HCT116 (cell line): ENCODE measurements around the gene ADM5.

Experiments used
- EGR1 ChIP-seq: IDR thresholded peaks from 2 replicates; pipeline ENCODE4 v1.6.1; 2012; ENCODE audit warnings: low read depth
- ELF1 ChIP-seq: IDR thresholded peaks from 2 replicates; pipeline ENCODE4 v1.6.1; 2012; ENCODE audit warnings: low read depth, borderline replicate concordance
- EZH2 ChIP-seq: fragments of 200-600 bp; sonication (generic); IDR thresholded peaks from 2 replicates; pipeline ENCODE4 v1.6.1; 2017; ENCODE audit warnings: antibody characterized with exemption, mixed run types
- JUND ChIP-seq: IDR thresholded peaks from 2 replicates; pipeline ENCODE4 v1.6.1; 2012
- POLR2A ChIP-seq: IDR thresholded peaks from 2 replicates; pipeline ENCODE4 v1.7.0; 2011; ENCODE audit warnings: borderline replicate concordance; ENCODE audit not compliant: insufficient read depth, insufficient read length; ENCODE audit errors: extremely low read depth
- POLR2AphosphoS5 ChIP-seq: IDR thresholded peaks from 2 replicates; pipeline ENCODE4 v1.6.1; 2011; ENCODE audit warnings: mild to moderate bottlenecking, low read depth, low read length, moderate library complexity
- SIN3A ChIP-seq: IDR thresholded peaks from 2 replicates; pipeline ENCODE4 v1.6.1; 2012; ENCODE audit warnings: low read depth
- TCF7L2 ChIP-seq: IDR thresholded peaks from 2 replicates; pipeline ENCODE4 v1.7.0; 2011; ENCODE audit warnings: borderline replicate concordance, inconsistent platforms; ENCODE audit not compliant: insufficient read depth, insufficient read length; ENCODE audit errors: extremely low read depth
- ZNF274 ChIP-seq: fragments of 200-500 bp; sonication (Bioruptor generic); IDR thresholded peaks from 2 replicates; pipeline ENCODE4 v1.6.1; 2014; ENCODE audit warnings: mild to moderate bottlenecking, low read depth, low read length, inconsistent platforms
- TF ChIP-seq, protein P1 (sequence below), 3 experiments: fragments of 200-600 bp in 1 of 3; sonication (generic) in 1 of 3; IDR thresholded peaks in 2 of 3; conservative IDR thresholded peaks in 1 of 3; 2 replicates each; pipeline ENCODE4 v1.5.1; 2012 to 2017; ENCODE audit warnings: low read depth in 2 of 3, low read length in 2 of 3, antibody characterized with exemption in 1 of 3, borderline replicate concordance in 1 of 3, control low read depth in 1 of 3, mild to moderate bottlenecking in 1 of 3, mixed read lengths in 1 of 3, mixed run types in 1 of 3, moderate library complexity in 1 of 3; ENCODE audit not compliant: insufficient read depth in 1 of 3
- TF ChIP-seq, protein P2 (sequence below): IDR thresholded peaks from 2 replicates; pipeline ENCODE4 v1.6.1; 2011; ENCODE audit warnings: mild to moderate bottlenecking, low read length, moderate library complexity; ENCODE audit not compliant: insufficient replicate concordance; ENCODE audit errors: extremely low read depth
- TF ChIP-seq, protein P3 (sequence below): IDR thresholded peaks from 2 replicates; pipeline ENCODE4 v1.6.1; 2012; ENCODE audit warnings: low read depth
- TF ChIP-seq, protein P4 (sequence below): IDR thresholded peaks from 2 replicates; pipeline ENCODE4 v1.6.1; 2012
- TF ChIP-seq, protein P5 (sequence below): IDR thresholded peaks from 2 replicates; pipeline ENCODE4 v1.6.1; 2012

DNA sequence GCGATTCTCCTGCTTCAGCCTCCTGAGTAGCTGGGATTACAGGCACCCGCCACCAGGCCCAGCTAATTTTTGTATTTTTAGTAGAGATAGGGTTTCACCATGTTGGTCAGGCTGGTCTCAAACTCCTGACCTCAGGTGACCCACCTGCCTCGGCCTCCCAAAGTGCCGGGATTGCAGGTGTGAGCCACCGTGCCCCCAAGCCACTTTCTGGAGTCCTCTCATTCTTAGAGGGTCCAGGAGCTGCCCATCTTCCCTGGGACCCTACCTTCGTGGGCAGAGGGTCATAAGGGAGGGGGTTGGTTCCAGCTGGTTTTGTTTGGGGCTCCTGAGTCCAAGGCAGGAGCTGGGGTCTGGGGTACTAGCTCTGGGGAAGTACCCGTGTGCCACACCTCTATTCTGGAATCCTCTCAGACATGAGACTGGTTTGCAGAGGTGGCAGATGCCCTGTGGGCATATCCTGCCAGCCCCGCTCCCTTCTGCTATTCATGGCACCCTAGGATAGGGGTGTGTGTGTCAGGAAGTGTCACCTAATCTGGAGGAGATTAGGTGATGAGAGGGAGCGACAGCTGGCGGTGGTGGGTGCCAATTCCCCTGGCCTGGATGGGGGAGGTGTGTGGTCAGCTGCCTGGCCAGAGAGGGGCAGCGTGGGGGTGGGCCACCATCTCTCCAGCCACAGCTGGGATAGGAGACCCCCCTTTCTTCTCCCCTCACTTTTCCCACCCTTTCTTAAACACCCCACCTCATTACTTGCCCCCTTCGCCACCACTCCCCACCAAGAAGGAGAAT, 10.2 kb upstream of the ADM5 start:
- TF ChIP-seq, protein P1, sequence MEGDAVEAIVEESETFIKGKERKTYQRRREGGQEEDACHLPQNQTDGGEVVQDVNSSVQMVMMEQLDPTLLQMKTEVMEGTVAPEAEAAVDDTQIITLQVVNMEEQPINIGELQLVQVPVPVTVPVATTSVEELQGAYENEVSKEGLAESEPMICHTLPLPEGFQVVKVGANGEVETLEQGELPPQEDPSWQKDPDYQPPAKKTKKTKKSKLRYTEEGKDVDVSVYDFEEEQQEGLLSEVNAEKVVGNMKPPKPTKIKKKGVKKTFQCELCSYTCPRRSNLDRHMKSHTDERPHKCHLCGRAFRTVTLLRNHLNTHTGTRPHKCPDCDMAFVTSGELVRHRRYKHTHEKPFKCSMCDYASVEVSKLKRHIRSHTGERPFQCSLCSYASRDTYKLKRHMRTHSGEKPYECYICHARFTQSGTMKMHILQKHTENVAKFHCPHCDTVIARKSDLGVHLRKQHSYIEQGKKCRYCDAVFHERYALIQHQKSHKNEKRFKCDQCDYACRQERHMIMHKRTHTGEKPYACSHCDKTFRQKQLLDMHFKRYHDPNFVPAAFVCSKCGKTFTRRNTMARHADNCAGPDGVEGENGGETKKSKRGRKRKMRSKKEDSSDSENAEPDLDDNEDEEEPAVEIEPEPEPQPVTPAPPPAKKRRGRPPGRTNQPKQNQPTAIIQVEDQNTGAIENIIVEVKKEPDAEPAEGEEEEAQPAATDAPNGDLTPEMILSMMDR (IDR thresholded peaks at IDR 0.05 in 2 of 3, conservative IDR thresholded peaks at IDR 0.05 in 1 of 3; ENCODE audit: borderline replicate concordance in 1 of 3, insufficient read depth in 1 of 3, low read depth in 2 of 3, low read length in 2 of 3) = no peak
- TF ChIP-seq EZH2 (no peak), POLR2A (no peak), JUND (no peak), SIN3A (no peak), ELF1 (no peak), POLR2AphosphoS5 (no peak), TCF7L2 (no peak), ZNF274 (no peak), EGR1 (no peak)
- TF ChIP-seq, protein P2, sequence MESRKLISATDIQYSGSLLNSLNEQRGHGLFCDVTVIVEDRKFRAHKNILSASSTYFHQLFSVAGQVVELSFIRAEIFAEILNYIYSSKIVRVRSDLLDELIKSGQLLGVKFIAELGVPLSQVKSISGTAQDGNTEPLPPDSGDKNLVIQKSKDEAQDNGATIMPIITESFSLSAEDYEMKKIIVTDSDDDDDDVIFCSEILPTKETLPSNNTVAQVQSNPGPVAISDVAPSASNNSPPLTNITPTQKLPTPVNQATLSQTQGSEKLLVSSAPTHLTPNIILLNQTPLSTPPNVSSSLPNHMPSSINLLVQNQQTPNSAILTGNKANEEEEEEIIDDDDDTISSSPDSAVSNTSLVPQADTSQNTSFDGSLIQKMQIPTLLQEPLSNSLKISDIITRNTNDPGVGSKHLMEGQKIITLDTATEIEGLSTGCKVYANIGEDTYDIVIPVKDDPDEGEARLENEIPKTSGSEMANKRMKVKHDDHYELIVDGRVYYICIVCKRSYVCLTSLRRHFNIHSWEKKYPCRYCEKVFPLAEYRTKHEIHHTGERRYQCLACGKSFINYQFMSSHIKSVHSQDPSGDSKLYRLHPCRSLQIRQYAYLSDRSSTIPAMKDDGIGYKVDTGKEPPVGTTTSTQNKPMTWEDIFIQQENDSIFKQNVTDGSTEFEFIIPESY = no peak
- TF ChIP-seq, protein P3, sequence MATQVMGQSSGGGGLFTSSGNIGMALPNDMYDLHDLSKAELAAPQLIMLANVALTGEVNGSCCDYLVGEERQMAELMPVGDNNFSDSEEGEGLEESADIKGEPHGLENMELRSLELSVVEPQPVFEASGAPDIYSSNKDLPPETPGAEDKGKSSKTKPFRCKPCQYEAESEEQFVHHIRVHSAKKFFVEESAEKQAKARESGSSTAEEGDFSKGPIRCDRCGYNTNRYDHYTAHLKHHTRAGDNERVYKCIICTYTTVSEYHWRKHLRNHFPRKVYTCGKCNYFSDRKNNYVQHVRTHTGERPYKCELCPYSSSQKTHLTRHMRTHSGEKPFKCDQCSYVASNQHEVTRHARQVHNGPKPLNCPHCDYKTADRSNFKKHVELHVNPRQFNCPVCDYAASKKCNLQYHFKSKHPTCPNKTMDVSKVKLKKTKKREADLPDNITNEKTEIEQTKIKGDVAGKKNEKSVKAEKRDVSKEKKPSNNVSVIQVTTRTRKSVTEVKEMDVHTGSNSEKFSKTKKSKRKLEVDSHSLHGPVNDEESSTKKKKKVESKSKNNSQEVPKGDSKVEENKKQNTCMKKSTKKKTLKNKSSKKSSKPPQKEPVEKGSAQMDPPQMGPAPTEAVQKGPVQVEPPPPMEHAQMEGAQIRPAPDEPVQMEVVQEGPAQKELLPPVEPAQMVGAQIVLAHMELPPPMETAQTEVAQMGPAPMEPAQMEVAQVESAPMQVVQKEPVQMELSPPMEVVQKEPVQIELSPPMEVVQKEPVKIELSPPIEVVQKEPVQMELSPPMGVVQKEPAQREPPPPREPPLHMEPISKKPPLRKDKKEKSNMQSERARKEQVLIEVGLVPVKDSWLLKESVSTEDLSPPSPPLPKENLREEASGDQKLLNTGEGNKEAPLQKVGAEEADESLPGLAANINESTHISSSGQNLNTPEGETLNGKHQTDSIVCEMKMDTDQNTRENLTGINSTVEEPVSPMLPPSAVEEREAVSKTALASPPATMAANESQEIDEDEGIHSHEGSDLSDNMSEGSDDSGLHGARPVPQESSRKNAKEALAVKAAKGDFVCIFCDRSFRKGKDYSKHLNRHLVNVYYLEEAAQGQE = no peak
- TF ChIP-seq, protein P4, sequence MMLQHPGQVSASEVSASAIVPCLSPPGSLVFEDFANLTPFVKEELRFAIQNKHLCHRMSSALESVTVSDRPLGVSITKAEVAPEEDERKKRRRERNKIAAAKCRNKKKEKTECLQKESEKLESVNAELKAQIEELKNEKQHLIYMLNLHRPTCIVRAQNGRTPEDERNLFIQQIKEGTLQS = no peak
- TF ChIP-seq, protein P5, sequence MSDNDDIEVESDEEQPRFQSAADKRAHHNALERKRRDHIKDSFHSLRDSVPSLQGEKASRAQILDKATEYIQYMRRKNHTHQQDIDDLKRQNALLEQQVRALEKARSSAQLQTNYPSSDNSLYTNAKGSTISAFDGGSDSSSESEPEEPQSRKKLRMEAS = no peak
